D721Med (cell line): ENCODE measurements around the gene PMS1.
"Not testable (repeated sequence)": the region's sequence is repeated elsewhere in the genome, so short reads cannot be mapped to it uniquely, and the experiment has no call there.

Experiments
- DNase-seq: peaks from one replicate; pipeline ENCODE4 v3.0.0; 2011; ENCODE audit warnings: low spot score; ENCODE audit not compliant: insufficient read length
- FAIRE-seq: peaks from 2 replicates; lab custom pipeline; 2011; peaks lifted over from hg19 to GRCh38; lab: Jason Lieb, UNC
- CTCF ChIP-seq: IDR thresholded peaks from 2 replicates; pipeline ENCODE4 v1.5.1; 2012; ENCODE audit warnings: mild to moderate bottlenecking, control low read depth; ENCODE audit not compliant: insufficient read depth; ENCODE audit errors: missing control alignments

PMS1 gene

GRCh38 chr2:189876271-189876670 lies 92.0 kb downstream of the PMS1 start:
- no peak for DNase-seq
- FAIRE-seq: no peak
- TF ChIP-seq CTCF: no peak

GRCh38 chr2:189879716-189880081 lies 95.4 kb downstream of the PMS1 start:
- TF ChIP-seq CTCF: no peak
- FAIRE-seq: no peak
- no peak for DNase-seq

GRCh38 chr2:189880429-189880828 lies 96.2 kb downstream of the PMS1 start:
- no peak for TF ChIP-seq CTCF
- no peak for DNase-seq
- no peak for FAIRE-seq

- FAIRE-seq (no peak), DNase-seq (no peak)
- TF ChIP-seq CTCF: no peak
Observed at GRCh38 chr2:189880832-189881492, 96.7 kb downstream of the PMS1 start.

GRCh38 chr2:189885368-189885767 lies 101.1 kb downstream of the PMS1 start:
- no peak for TF ChIP-seq CTCF
- FAIRE-seq: no peak

GRCh38 chr2:189892546-189893294 lies 108.5 kb downstream of the PMS1 start:
- DNase-seq, FAIRE-seq: not testable (repeated sequence)

More at GRCh38 chr2:189885368-189885767, 101.1 kb downstream of the PMS1 start:
- no peak for DNase-seq

GRCh38 chr2:189896809-189897208 lies 112.6 kb downstream of the PMS1 start:
- DNase-seq: no peak
- FAIRE-seq: no peak
- TF ChIP-seq CTCF: no peak
